Right lung (tissue), 5 donors: Measurements from ENCODE around the gene IRGC. TPM values are rescaled to one million over a fixed set of nuclear protein-coding genes. Genes with fewer than 3 reads are reported as not detected.

ENCODE experiments used
- DNase-seq, 2 donors: peaks; one replicate each; pipeline ENCODE4 v3.0.0-alpha.2; 2013
- polyA plus RNA-seq, 5 donors: library from polyadenylated mRNA; unstranded; fragments of 120-200 nt; gene quantifications; one replicate each; pipeline versions ENCODE4 v1.2.1 to v1.2.3, GENCODE V29; 2013; ENCODE audit warnings: inconsistent platforms in 1 of 5, low replicate concordance in 1 of 5; ENCODE audit not compliant: insufficient read length in 5 of 5, insufficient read depth in 1 of 5

The IRGC gene
- polyA plus RNA-seq, 5 donors: not detected

GRCh38 chr19:43690890-43691289 lies 25.0 kb upstream of the IRGC start:
- DNase-seq: no peak

GRCh38 chr19:43691755-43692154 lies 24.1 kb upstream of the IRGC start:
- no peak for DNase-seq

- no peak for DNase-seq
These were observed 23.5 kb upstream of the IRGC start for GRCh38 chr19:43692385-43692784.

- DNase-seq: no peak
These were observed 23.0 kb upstream of the IRGC start for GRCh38 chr19:43692877-43693276.

GRCh38 chr19:43694553-43694952 lies 21.3 kb upstream of the IRGC start:
- DNase-seq: no peak

- no peak for DNase-seq
These were observed 19.7 kb upstream of the IRGC start for GRCh38 chr19:43695985-43696704.

- no peak for DNase-seq
These were observed 18.6 kb upstream of the IRGC start for GRCh38 chr19:43697295-43697694.

- peak; percentile 33 to 39 for DNase-seq
These were observed 16.1 kb upstream of the IRGC start for GRCh38 chr19:43699506-43700394.

- peak; percentile 48 to 50 for DNase-seq
These were observed 15.4 kb upstream of the IRGC start for GRCh38 chr19:43700395-43701000.

- no peak for DNase-seq
These were observed 11.7 kb upstream of the IRGC start for GRCh38 chr19:43704002-43704705.

- DNase-seq: no peak
These were observed 10.1 kb upstream of the IRGC start for GRCh38 chr19:43705729-43706128.

- DNase-seq: no peak
These were observed 8.6 kb upstream of the IRGC start for GRCh38 chr19:43707158-43707712.

- DNase-seq: no peak
These were observed 7.2 kb upstream of the IRGC start for GRCh38 chr19:43708716-43709115.

GRCh38 chr19:43711751-43712355 lies 4.0 kb upstream of the IRGC start:
- DNase-seq: no peak

- no peak for DNase-seq
These were observed 2.7 kb upstream of the IRGC start for GRCh38 chr19:43713208-43713607.

- DNase-seq: no peak
These were observed 2.9 kb downstream of the IRGC start for GRCh38 chr19:43718627-43719377.

- no peak for DNase-seq
These were observed 3.5 kb downstream of the IRGC start for GRCh38 chr19:43719378-43719868.

GRCh38 chr19:43719918-43720317 lies 4.0 kb downstream of the IRGC start:
- DNase-seq: no peak

GRCh38 chr19:43720936-43721335 lies 5.1 kb downstream of the IRGC start:
- DNase-seq: no peak

GRCh38 chr19:43721469-43722048 lies 5.7 kb downstream of the IRGC start:
- no peak for DNase-seq
